Dedifferentiated amniotic fluid mesenchymal stem cell (primary cell): ENCODE measurements around the gene ATF2.
A peak's percentile ranks its signal among the peaks of the same experiment; 100 is the strongest.

ENCODE experiments used
- DNase-seq: peaks from one replicate; pipeline ENCODE4 v3.0.0-alpha.2; 2016; ENCODE audit errors: extremely low spot score

The ATF2 gene, protein sequence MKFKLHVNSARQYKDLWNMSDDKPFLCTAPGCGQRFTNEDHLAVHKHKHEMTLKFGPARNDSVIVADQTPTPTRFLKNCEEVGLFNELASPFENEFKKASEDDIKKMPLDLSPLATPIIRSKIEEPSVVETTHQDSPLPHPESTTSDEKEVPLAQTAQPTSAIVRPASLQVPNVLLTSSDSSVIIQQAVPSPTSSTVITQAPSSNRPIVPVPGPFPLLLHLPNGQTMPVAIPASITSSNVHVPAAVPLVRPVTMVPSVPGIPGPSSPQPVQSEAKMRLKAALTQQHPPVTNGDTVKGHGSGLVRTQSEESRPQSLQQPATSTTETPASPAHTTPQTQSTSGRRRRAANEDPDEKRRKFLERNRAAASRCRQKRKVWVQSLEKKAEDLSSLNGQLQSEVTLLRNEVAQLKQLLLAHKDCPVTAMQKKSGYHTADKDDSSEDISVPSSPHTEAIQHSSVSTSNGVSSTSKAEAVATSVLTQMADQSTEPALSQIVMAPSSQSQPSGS

DNA sequence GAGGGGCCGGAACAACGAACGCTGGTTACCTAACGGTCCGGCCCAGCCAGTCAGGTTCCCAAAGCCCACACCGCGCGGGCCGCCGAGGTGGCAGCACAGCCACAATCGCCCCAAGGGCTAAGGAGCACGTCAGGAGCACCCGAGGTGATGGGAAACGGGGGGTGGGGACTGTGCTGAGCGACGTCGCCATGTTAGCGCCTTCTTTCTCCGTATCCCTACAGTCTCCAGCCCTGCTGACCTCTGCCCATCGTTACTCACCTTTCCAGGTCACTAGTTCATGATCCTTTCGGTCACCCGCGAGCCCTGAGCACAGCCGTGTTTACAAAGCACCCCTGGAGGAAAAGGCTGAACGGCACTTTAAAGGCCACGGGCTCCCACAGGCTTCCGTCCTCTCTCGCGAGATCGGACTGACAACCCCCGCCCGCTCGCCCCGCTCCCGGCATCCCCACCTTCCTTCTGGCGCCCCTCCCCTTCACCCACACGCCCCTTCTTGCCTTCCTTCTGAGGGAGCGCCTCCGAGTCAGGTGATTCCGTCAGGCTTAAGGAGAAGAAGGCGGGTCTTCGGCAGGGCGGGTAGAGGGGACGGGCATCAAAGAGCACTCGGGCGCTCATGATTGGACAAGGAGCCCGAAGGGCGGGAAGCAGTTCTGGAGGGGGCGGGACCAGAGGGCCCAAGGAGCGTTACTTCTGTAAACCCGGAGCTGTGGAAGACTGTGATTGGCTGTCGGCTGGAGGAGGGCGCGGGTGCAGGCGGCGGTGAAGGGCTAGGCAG is at the start of gene ATF2:
Gene ATF2, minus strand, starts transcription at position 412 of the 772 bp plus-strand sequence. CDS start 31,760 bp downstream, outside the sequence.
- DNase-seq, result peak; percentile 100

DNA sequence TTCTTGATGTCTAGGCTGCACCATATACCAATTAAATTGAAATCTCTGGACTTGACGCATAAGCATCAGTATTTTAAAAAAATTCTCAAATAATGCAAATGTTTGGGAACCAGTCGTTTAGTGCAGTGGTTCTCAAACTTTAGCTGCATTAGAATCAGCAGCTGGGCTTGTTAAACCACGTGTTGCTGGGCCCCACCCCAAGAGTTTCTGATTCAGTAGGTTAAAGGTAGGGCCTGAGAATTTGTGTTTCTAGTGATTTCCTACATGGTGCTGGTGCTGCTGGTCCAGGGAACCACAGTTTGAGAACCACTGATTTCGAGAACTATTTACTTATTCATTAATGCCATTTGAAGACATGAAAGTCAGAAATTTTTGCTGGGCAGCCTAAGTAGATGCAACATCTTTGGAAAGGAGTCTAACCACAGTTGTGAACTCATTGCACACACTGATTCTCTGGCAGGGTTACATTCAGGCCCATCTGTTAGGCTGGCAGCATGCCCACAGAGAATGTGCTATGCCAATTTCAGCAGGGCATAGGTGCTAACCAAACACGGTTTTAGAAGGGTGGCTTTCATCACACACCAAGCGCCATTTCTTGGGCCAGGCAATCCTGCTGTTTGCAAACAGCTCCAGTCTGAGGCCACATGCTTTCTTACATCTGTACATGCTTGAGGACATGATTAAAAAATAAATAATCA is 39.9 kb upstream of the ATF2 start:
- DNase-seq, result no peak

DNA sequence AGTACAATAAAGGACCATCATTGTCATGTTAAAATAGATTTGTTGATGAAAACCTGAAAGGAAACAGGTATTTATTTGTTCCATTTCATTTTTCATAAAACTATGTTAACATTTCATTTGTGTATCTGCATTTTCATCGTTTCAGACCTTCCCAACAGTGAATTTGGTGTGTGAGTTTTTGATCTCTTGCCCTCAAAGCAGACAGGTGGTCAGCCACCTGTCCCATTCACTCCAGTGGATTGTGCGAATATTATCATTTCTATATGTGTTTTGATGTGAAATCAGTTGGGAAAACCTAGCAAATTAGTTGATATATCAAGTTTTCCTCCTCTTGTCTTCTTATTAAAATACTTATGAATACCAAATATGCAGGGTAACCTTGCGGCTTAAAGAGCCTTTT is 38.9 kb upstream of the ATF2 start:
- no peak for DNase-seq

DNA sequence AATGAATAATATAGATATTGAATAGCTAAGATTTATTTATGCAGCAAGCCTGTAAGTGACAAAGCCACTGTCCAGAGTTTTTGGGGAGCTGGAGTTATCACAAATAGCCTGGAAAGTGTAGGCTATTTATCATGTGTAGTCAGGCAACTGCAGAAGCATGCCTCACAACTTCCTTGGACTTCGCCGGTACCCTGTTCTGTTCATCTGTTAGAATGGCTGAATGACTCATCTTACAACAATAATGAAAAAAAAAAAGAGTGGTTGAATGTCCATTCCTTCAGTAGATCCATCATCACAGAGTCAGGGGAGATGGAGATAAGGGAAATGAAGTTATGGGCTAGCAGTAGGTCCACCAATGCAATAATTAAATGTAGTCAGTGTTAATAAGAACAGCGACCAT is 37.5 kb upstream of the ATF2 start:
- no peak for DNase-seq

DNA sequence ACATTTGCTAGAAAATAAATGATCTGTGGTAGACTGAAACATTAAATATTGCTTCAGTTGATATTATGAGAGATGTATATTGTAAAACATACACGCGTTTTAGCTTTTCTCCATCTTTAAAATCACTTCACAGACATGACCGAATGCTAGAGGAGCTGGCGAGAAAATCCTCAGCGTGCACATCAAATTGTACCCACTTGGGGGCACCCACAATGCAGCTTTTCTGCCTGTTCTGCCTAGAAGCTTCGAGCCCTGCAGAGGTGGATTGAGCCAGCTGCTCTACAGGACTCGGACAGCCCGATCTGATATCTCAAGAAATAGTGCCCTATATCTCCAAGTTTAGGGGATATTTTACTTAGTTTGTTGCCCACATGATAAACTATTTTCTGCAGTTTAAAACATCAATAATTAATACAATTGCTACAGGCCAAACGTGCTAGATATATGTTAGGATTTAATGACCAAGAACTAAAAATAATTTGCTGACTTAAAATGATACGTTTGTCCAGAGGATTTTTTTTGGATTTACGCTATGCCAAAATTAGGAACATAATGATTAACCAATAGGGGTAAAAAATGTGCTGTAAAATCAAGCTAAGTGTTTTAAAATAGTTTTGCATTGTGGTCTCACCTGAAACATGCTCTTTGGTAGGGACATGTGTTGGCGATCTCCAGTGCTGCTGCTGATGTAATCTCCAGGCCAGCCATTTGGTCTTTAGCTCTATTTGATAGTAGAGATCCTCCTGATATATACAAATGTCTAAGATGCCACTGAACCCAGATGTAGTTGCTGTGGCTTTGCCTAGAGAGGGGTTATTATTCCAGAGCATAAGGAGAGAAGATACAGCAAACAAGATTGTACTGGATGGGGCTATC is 35.9 kb upstream of the ATF2 start:
- DNase-seq, result peak; percentile 66

DNA sequence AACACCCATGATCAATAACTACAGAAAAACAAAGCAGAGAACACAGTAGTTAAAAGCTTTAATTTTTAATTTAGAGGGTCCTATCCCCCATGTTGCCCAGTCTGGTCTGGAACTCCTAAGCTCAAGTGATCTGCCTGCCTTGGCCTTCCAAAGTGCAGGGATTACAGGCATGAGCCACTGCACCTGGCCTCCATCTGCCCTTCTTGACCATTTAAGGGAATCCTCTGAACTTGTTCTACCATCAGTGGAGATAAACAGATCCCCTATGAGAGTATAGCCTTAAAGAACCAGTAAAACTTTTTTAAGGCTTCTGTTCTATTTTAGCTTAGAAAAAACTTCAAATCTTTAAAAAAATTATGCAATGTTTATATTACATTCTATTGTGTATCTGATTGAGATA is 27.0 kb upstream of the ATF2 start:
- no peak for DNase-seq

DNA sequence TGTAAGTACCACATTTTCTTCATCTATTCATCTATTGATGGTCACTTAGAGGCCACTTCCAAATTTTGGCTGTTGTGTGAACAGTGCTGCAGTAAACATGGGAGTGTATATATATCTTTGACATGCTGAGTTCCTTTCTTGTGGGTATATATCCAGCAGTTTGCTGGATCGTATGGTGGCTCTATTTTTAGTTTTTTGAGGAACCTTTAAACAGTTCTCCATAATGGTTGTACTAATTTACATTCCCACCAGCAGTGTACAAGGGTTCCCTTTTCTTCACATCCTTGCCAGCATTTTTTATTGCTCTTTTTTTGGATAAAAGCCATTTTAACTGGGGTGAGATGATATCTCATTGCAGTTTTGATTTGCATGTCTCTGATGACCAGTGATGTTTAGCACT is 20.8 kb upstream of the ATF2 start:
- DNase-seq, result no peak

DNA sequence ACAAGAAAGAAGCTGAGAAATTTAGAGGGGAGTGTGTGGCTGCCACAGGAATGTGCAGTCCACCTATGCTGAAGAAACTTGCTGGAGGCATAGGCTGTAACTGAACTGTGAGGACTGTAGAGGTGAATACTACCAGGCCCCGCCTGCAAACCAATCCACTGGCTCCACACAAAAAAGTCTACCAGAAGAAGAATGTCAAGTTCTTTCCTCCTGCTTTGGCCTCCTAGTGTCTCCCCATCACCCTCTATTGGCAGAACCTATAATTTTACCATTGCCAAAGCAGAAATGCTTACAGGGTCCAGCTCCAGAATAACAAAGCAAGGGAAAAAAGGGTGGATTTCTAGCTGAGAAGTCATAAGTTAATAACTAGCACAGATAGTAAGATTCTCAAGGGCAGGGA is 19.4 kb upstream of the ATF2 start:
- no peak for DNase-seq

DNA sequence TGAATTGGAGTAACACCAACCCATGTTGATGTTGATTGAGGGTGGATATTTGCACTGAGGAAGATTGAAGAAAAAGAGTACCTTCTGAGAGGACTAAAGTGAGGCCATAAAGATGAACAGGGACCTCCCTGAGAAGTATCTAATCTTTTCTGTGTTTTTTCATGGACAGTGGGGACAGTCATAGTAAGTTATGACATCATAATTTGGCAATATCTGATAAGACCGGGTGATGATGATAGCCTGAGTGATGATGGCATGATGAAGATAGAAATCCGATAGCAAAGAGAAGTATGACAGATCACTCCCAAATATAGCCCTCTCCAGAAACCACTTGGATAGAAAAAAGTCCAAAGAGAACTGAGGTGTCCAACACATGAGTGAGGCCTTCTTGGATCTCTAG is 15.7 kb upstream of the ATF2 start:
- no peak for DNase-seq

DNA sequence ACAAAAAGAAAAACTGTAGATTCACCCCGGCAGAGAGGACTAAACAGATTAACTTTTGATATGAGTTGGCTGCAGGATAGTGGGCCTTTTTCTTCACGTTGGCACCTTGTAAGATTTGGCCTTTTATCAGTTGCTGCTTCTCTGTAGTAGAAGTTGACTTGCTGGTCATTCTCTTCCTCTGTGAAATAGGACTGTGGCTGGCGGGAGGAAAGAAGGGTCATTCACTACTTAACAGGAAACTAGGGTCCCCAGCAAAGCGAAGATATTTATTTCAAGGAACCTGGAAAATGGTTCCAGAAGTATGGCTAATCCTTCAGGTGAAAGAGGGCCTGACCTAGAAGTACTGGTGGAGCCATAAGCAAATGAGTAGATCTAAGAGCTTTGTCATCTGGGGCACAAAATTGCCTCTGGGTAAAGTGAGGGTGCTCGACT is 13.9 kb upstream of the ATF2 start:
- DNase-seq, result no peak

DNA sequence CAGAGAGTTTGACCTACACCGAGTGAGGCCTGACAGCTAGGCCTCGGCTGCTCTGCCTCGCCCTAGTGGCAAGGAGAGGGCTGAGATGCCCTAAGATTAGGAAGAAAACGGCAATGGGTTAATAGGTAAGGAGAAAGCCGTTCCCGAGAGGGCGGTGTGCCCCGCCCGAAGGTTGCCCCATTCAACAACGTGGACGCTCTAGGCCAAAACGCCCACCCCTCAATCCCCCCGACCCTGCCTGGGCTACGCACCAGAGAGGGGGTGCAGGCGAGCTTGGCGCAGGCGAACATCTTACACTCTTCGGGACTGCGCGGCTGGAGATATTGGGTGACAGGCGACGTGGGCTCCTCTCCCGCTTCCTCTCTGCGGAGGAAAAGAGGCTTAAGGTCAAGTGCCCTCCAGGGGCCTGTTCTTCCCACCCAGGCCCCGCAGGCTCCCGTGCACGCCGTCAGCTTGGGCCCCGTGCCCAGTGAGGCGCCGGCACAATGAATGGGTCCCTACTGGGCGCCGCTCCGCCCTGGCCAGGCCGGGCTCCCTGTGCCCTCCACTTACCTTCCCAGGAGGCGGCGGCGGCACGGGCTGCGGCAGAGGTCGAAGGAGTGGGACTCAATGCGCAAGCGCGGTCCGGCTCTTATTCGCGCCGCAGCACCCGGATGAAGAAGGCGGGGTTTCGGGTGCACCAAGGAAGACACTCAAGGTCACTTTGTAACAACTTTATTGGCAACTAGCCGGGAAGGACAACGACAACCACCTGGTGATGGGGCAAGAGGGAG is 13.3 kb upstream of the ATF2 start, which contains the start of gene ATP5MC3:
Gene ATP5MC3, minus strand, starts transcription at position 607 of the 773 bp plus-strand sequence. Its CDS starts 317 bp downstream, at position 290.
- DNase-seq, result peak; percentile 88

DNA sequence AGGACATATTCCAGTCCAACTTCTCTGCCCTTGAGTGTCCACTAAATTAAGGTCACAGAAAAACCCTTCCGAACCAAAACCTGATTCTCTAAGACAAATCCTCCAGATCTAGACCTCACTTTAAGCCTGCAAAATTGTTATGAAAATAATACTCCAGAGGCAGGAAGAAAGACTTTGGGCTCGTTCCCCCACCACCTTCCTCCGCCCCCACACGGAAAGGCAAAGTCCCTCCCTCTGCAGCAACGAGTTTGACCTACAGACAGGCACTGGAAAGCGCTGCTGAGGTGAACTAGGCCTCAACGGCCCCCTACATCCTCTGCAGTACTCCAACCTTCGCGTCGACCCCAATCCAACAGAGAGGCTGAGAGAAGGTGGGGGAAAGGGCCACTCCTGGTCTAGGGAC is 12.7 kb upstream of the ATF2 start:
- no peak for DNase-seq

DNA sequence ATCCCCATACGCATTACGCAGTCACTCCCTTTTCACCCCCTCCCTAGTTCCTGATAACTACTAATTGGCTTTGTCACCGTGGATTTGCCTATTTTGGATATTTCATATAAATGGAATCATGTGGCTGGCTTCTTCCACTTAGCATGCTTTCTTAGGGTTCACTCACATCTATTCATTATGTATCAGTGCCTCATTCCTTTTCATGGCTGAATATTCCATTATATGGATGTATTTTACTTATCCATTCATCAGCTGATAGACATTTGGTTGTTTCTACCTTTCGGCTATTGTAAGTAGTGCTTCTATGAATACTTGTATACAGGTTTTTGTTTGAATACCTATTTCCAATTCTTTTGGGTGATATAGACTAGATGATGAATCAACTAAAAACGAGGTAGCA is 8.6 kb upstream of the ATF2 start:
- DNase-seq, result no peak

DNA sequence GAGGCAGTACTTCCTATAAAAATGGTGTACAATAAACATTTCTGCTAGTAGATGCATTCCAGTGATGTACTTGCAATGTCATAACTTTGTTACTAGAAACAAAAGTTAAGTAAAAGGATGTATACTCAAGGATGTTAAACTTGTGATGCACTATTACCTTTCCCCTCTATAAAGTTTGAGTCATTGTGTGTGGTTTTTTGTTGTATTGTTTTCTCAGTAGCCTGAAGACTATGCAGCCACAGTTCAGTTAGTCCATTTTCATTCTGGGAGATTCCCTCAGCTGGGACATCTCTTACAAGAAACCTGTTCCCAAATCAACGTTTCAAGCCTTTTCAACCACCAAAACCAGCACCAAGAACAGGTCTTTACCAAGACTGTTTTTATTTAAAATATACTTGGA is 7.9 kb upstream of the ATF2 start:
- DNase-seq, result no peak

DNA sequence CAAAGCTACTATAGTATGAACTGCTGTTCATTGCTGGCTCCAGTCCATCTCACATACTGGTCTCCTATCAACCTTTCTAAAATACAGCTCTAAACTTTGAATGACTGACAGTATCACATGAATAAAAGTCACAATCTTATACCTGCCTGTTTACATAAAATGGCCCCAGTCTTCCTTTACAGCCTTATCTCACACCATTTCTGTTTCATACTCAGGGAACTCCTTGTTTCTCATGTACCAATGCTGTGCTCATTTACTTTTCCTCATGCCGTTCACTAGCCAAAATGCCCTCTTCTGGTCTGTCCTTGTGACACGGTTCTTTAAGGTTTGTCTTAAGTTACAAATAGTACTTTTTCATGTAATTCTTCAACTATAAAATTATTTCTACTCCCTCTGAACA is 7.3 kb upstream of the ATF2 start:
- DNase-seq, result no peak

DNA sequence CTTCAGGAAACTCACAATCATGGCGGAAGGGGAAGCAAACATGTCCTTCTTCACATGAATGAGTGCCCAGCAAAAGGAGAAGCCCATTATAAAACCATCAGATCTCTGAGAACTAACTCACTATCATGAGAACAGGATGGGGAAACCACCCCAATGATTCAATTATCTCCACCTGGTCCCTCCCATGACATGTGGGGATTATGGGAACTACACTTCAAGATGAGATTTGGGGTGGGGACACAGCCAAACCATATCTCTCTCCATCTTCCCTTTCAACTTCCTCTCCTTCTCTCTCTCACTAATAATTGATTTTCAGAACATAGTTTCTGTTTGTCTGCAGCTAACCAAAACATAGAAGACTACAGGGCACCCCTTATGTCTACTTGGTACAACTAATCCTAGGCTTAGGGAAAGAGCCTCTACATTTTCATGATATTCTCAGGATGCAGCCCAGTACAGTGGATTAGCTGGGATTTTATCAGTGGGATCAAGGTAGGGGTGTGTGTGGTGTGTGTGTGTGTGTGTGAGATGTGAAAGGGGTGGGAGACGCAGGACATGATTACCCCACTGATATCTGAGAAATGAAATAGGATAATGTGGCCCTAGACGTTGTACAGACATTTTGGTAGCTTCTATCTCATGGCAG is 2.8 kb upstream of the ATF2 start:
- DNase-seq, result no peak

DNA sequence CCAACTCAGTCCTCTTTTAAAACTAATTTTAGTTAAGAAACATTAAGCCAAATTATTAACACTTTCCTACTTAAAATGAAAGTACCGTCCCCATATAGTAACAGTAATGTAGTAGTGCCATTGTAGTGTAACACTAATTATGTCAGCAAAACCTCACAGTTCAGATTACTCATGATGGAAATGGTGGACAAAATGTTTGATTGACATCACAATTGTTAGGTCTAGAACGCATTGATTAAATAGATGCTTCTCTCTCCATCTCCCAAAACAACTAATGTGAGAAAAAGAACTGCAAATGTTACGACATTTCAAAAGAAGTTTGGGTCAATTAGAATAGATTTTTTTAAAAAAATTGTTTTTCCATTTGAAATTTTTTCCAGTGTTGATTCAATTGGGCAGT is 1.2 kb upstream of the ATF2 start:
- DNase-seq, result no peak

DNA sequence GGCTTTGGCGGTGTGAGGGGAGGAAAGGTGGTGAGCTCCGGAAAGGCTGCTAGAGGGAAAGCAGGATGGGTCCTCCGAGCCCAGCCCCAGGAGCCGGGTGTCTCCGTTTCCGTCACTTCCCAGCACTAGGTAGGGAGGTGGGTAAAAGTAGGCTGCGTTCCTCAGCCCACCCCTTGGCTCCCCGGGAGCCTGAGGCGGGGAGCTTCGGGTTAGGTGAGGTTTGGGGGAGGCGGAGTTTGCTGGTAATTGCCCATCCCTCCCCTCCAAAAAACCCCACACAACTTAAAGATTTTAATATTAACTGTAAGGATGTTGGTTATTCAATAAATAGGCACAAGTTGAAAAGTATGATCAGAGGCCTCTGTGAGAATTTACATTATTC is 552 bp upstream of the ATF2 start:
- DNase-seq, result no peak

DNA sequence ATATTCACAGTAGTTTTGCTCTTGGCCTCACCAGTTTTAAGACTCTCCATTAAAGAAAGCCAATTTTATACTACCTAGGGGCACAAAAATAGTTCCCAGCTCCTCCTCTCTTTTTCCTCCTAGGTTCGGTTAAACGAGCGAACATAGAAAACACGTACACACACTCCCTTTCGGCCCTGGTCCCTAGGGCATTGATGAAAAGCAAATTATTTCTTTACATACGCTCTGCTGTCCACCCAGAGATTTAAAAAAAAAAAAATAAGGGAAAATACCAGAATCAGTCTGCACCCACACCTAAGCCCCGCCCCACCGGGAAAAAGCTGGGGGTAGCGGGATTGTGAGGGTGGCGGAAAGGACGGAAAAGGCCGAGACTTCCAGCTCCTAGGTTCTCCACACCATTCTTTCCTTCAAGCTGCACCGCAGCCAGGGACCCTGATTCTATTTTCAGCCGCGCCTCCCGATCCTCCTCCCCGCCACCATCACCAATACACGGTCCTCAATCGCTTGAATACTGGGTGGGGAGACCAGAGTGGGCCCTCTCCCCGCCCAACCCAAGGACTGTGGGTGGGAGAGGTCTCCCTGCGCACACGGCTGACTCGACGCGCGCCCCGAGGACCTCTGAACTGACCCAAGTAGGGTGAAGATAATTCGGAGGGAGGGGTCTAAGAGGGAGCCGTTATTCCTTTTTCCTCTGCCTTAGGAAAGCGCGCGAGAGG is 769 bp downstream of the ATF2 start:
- peak; percentile 36 for DNase-seq
